K562 (cell line): Measurements from ENCODE around the gene PRKAG1. TPM values are rescaled to one million over a fixed set of nuclear protein-coding genes. Genes with fewer than 3 reads are reported as not detected.
A peak's percentile ranks its signal among the peaks of the same experiment; 100 is the strongest.

Experiments
- CREM ChIP-seq: IDR thresholded peaks from 2 replicates; pipeline ENCODE4 v1.6.1; 2014; ENCODE audit warnings: antibody characterized with exemption, low read depth
- GTF2E2 ChIP-seq: fragments of 200-800 bp; sonication (Bioruptor generic); IDR thresholded peaks from 2 replicates; pipeline ENCODE4 v1.6.1; 2016; ENCODE audit warnings: missing genetic modification characterization, missing compliant biosample characterization
- PHF20 ChIP-seq: fragments of 450-650 bp; IDR thresholded peaks from 2 replicates; pipeline ENCODE4 v1.6.1; 2018; ENCODE audit not compliant: partially characterized antibody
- PHF8 ChIP-seq: fragments of 200-600 bp; sonication (generic); IDR thresholded peaks from 2 replicates; pipeline ENCODE4 v1.6.1; 2012; ENCODE audit warnings: mixed run types, mild to moderate bottlenecking, inconsistent platforms, low read length, moderate library complexity, borderline replicate concordance
- RBFOX2 ChIP-seq: fragments of 200-400 bp; formaldehyde crosslinking; IDR thresholded peaks from 2 replicates; pipeline ENCODE4 v1.6.1; 2017; ENCODE audit warnings: low read depth, mild to moderate bottlenecking, low read length, moderate library complexity
- SMC3 ChIP-seq: conservative IDR thresholded peaks from 2 replicates; pipeline ENCODE4 v1.6.1; 2011; ENCODE audit warnings: low read depth, low read length, improper control_type of control experiment; ENCODE audit not compliant: insufficient read depth
- TAF1 ChIP-seq: IDR thresholded peaks from 2 replicates; pipeline ENCODE4 v1.6.1; 2011; ENCODE audit warnings: mild to moderate bottlenecking, low read length, moderate library complexity; ENCODE audit not compliant: insufficient read depth, control insufficient read depth, severe bottlenecking; ENCODE audit errors: extremely low read depth
- THRAP3 ChIP-seq: fragments of 450-650 bp; IDR thresholded peaks from 2 replicates; pipeline ENCODE4 v1.6.1; 2016; ENCODE audit warnings: mild to moderate bottlenecking, inconsistent platforms, borderline replicate concordance
- ZFX ChIP-seq: sonication (generic); formaldehyde crosslinking; IDR thresholded peaks from 2 replicates; pipeline ENCODE4 v1.8.0; 2022; ENCODE audit warnings: mild to moderate bottlenecking, missing genetic modification reagents, moderate library complexity
- ZNF263 ChIP-seq: sonication (generic); formaldehyde crosslinking; IDR thresholded peaks from 2 replicates; pipeline ENCODE4 v1.8.0; 2022; ENCODE audit warnings: mild to moderate bottlenecking, missing genetic modification reagents, borderline replicate concordance
- ZNF316 ChIP-seq: fragments of 450-650 bp; IDR thresholded peaks from 2 replicates; pipeline ENCODE4 v1.6.1; 2016
- polyA plus RNA-seq, 8 experiments: library from polyadenylated mRNA; depleted of rRNA in 4 of 8; stranded (reverse) in 5 of 8; unstranded in 3 of 8; fragments of >200 nt; fragmentation: Nextera tagmentation in 2 of 8; fragmentation: Illumina TruSeq in 1 of 8; extraction: Ambion mirVana in 2 of 8; extraction: Trizol in 1 of 8; gene quantifications; 2 replicates each; pipeline versions ENCODE4 v1.2.1 to v1.2.3, GENCODE V29; 2011 to 2014; ENCODE audit warnings: inconsistent platforms in 1 of 8, missing spikeins in 1 of 8
- total RNA-seq, 7 experiments: library from RNA; depleted of rRNA in 6 of 7; stranded (reverse); fragments of >200 nt in 6 of 7; fragmentation: Illumina TruSeq in 2 of 7; extraction: Trizol in 2 of 7; gene quantifications; 2 replicates each; pipeline versions ENCODE4 v1.2.1 to v1.2.3, GENCODE V29; 2011 to 2021; ENCODE audit warnings: low replicate concordance in 1 of 7
- TF ChIP-seq, protein P1 (sequence below), 2 experiments: fragments of 250-450 bp in 1 of 2; fragments of 450-650 bp in 1 of 2; sonication (Bioruptor Pico) in 1 of 2; IDR thresholded peaks; 2 replicates each; pipeline versions ENCODE4 v1.6.1 to v1.8.0; 2016 to 2021; ENCODE audit warnings: mild to moderate bottlenecking in 2 of 2, moderate library complexity in 2 of 2, missing compliant biosample characterization in 1 of 2, missing genetic modification characterization in 1 of 2
- TF ChIP-seq, protein P2 (sequence below), 2 experiments: IDR thresholded peaks; 2 replicates each; pipeline ENCODE4 v1.6.1; 2012; ENCODE audit warnings: improper control_type of control experiment in 2 of 2, low read depth in 2 of 2, low read length in 2 of 2, borderline replicate concordance in 1 of 2
- TF ChIP-seq, protein P3 (sequence below): sonication (generic); formaldehyde crosslinking; IDR thresholded peaks from 2 replicates; pipeline ENCODE4 v1.8.0; 2022; ENCODE audit warnings: mild to moderate bottlenecking, missing genetic modification reagents, borderline replicate concordance
- TF ChIP-seq, protein P4 (sequence below), 3 experiments: IDR thresholded peaks in 2 of 3; conservative IDR thresholded peaks in 1 of 3; 2 replicates each; pipeline ENCODE4 v1.5.1; 2011 to 2012; ENCODE audit warnings: low read length in 3 of 3, mild to moderate bottlenecking in 3 of 3, control low read depth in 2 of 3, improper control_type of control experiment in 1 of 3, inconsistent platforms in 1 of 3, low read depth in 1 of 3, mixed read lengths in 1 of 3, moderate library complexity in 1 of 3; ENCODE audit not compliant: insufficient read depth in 2 of 3
- TF ChIP-seq, protein P5 (sequence below): fragments of 450-650 bp; formaldehyde crosslinking; IDR thresholded peaks from 2 replicates; pipeline ENCODE4 v1.4.0; 2020; ENCODE audit warnings: mild to moderate bottlenecking, moderate library complexity

Gene PRKAG1
- total and polyA plus RNA-seq, 9 of the 15 experiments (the other 6 are each of a cell fraction or from before 2014, with no cell fraction given) = 51.1 to 126 (median 79.1) TPM

DNA sequence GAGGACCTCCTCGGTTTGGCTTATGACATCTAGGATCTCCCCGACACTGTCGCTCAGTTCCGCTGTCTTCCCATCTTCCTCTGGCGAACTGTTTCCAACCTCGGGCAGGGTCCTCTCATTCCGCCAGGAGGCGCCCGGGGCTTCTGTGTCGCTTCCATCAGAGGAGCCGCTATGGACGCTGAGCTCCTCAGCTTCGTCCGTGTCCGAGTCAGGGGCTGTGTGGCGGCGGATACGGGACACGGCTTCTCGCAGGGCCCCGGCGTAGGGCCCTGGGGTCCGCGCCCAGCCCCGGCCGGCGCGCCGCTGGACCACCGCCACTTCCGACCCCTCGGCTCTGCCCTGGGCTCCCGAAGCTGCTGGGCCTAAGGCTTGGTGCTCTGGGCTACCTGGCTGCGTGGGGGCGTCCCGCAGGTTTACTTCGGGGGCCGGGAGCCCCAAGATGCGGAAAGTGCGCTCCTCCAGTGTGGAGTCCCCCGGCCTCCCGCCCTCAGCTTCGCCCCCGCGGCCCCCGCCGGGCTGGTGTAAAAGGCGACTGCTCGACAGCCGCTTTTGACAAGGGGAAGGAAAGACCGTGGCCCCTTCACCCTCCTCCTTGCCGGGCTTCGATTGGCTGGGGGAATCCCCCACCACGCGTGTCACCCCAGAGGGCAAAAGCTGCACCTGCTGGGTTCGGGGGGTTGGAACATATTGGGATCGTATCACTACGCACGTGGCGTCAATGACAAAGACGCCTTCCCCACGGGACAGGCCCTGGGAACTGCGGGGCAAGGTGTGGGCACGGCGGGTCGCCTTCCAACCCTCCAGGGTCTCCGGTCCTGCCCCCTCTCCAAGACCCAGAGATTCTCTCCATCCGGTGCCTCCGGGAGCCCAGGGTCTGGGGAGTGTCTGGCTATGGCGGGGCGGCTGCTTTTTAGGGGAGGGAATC, 21.5 kb downstream of the PRKAG1 start (continued):
- TF ChIP-seq, protein P1, sequence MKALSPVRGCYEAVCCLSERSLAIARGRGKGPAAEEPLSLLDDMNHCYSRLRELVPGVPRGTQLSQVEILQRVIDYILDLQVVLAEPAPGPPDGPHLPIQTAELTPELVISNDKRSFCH (CRISPR knock-in tag; IDR thresholded peaks at IDR 0.05) = no peak
- TF ChIP-seq, protein P1 (tag; IDR thresholded peaks at IDR 0.05) = no peak
- TF ChIP-seq CREM (peak; percentile 42; the same call in 1 of the 2 replicates), THRAP3 (no peak), TAF1 (peak; percentile 21), GTF2E2 (tag) (0 out of 2 replicates have a peak, but pooled peaks have one; percentile 27), SMC3 (peak; percentile 84), RBFOX2 (peak; percentile 69), PHF20 (peak; percentile 35), ZNF263 (CRISPR knock-in tag) (0 out of 2 replicates have a peak, but pooled peaks have one; percentile 37), ZNF316 (no peak), PHF8 (peak; percentile 36; the same call in 1 of the 2 replicates), ZFX (CRISPR knock-in tag) (peak; percentile 88)
- TF ChIP-seq, protein P2, sequence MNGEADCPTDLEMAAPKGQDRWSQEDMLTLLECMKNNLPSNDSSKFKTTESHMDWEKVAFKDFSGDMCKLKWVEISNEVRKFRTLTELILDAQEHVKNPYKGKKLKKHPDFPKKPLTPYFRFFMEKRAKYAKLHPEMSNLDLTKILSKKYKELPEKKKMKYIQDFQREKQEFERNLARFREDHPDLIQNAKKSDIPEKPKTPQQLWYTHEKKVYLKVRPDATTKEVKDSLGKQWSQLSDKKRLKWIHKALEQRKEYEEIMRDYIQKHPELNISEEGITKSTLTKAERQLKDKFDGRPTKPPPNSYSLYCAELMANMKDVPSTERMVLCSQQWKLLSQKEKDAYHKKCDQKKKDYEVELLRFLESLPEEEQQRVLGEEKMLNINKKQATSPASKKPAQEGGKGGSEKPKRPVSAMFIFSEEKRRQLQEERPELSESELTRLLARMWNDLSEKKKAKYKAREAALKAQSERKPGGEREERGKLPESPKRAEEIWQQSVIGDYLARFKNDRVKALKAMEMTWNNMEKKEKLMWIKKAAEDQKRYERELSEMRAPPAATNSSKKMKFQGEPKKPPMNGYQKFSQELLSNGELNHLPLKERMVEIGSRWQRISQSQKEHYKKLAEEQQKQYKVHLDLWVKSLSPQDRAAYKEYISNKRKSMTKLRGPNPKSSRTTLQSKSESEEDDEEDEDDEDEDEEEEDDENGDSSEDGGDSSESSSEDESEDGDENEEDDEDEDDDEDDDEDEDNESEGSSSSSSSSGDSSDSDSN (IDR thresholded peaks at IDR 0.05; ENCODE audit: borderline replicate concordance in 1 of 2, low read depth in 2 of 2, low read length in 2 of 2) = 0 out of 4 replicates have a peak, but pooled peaks of 1 of the 2 experiments have one; percentile 50
- TF ChIP-seq, protein P3, sequence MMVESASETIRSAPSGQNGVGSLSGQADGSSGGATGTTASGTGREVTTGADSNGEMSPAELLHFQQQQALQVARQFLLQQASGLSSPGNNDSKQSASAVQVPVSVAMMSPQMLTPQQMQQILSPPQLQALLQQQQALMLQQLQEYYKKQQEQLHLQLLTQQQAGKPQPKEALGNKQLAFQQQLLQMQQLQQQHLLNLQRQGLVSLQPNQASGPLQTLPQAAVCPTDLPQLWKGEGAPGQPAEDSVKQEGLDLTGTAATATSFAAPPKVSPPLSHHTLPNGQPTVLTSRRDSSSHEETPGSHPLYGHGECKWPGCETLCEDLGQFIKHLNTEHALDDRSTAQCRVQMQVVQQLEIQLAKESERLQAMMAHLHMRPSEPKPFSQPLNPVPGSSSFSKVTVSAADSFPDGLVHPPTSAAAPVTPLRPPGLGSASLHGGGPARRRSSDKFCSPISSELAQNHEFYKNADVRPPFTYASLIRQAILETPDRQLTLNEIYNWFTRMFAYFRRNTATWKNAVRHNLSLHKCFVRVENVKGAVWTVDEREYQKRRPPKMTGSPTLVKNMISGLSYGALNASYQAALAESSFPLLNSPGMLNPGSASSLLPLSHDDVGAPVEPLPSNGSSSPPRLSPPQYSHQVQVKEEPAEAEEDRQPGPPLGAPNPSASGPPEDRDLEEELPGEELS = peak; percentile 44; the same call in 1 of the 2 replicates
- TF ChIP-seq, protein P4, sequence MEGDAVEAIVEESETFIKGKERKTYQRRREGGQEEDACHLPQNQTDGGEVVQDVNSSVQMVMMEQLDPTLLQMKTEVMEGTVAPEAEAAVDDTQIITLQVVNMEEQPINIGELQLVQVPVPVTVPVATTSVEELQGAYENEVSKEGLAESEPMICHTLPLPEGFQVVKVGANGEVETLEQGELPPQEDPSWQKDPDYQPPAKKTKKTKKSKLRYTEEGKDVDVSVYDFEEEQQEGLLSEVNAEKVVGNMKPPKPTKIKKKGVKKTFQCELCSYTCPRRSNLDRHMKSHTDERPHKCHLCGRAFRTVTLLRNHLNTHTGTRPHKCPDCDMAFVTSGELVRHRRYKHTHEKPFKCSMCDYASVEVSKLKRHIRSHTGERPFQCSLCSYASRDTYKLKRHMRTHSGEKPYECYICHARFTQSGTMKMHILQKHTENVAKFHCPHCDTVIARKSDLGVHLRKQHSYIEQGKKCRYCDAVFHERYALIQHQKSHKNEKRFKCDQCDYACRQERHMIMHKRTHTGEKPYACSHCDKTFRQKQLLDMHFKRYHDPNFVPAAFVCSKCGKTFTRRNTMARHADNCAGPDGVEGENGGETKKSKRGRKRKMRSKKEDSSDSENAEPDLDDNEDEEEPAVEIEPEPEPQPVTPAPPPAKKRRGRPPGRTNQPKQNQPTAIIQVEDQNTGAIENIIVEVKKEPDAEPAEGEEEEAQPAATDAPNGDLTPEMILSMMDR (IDR thresholded peaks at IDR 0.05 in 2 of 3, conservative IDR thresholded peaks at IDR 0.05 in 1 of 3; ENCODE audit: insufficient read depth in 2 of 3, low read depth in 1 of 3, low read length in 3 of 3) = peak; percentile 89 to 94 (median 94)
- TF ChIP-seq, protein P5, sequence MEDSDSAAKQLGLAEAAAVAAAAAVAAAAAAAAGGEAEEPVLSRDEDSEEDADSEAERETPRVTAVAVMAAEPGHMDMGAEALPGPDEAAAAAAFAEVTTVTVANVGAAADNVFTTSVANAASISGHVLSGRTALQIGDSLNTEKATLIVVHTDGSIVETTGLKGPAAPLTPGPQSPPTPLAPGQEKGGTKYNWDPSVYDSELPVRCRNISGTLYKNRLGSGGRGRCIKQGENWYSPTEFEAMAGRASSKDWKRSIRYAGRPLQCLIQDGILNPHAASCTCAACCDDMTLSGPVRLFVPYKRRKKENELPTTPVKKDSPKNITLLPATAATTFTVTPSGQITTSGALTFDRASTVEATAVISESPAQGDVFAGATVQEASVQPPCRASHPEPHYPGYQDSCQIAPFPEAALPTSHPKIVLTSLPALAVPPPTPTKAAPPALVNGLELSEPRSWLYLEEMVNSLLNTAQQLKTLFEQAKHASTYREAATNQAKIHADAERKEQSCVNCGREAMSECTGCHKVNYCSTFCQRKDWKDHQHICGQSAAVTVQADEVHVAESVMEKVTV (CRISPR knock-in tag) = 0 out of 2 replicates have a peak, but pooled peaks have one; percentile 36
